Measurements from ENCODE around the gene PPFIA2.

The PPFIA2 gene

DNA sequence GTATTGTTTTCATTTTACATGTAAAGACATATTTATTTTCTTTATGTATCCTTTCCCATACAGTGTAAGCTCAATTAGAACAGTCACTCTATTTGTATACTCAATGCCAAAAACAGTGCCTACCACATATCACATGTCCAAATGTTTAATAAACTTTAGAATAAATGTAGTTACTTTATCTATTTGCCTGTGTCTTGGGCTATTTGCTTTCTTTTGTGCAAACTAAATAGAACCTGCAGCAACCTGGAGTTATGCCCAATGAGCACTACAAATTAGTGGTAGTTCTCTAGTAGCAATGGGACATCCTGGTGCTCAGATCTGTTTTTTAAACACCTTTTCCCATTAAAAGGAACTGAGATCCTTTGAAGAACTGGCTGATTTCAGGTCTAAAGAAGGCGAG, 186.7 kb downstream of the PPFIA2 start:
- TF ChIP-seq, protein P1, sequence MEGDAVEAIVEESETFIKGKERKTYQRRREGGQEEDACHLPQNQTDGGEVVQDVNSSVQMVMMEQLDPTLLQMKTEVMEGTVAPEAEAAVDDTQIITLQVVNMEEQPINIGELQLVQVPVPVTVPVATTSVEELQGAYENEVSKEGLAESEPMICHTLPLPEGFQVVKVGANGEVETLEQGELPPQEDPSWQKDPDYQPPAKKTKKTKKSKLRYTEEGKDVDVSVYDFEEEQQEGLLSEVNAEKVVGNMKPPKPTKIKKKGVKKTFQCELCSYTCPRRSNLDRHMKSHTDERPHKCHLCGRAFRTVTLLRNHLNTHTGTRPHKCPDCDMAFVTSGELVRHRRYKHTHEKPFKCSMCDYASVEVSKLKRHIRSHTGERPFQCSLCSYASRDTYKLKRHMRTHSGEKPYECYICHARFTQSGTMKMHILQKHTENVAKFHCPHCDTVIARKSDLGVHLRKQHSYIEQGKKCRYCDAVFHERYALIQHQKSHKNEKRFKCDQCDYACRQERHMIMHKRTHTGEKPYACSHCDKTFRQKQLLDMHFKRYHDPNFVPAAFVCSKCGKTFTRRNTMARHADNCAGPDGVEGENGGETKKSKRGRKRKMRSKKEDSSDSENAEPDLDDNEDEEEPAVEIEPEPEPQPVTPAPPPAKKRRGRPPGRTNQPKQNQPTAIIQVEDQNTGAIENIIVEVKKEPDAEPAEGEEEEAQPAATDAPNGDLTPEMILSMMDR (IDR thresholded peaks at IDR 0.05; ENCODE audit: low read depth, low read length), result no peak
- DNase-seq (ENCODE audit: low read depth, low spot score), result no peak
- no peak overlapping the region for H3K4me3 ChIP-seq (ENCODE audit: low read depth, low read length)
- in situ Hi-C loops (cut with HindIII; ENCODE audit: low sequenced_read_pairs), result no loop called here

DNA sequence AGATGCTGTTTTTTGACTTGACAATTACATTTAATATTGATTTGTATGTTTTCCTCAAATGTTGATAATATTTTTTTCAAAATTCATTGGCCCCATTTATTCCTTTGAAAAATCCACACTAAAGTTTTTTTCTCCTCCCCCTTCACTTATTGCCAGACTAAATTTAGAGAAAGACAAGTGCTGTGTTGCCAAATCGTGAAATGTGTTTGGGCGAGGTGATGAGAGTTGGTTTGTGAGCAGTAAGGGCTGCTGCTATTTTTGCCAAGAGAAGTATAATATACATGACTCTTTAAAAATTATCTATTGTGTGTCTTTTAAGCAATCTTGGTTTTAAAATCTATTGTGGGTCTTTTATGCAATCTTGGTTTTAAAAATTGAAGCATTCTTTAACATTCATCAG, 188.9 kb downstream of the PPFIA2 start:
- in situ Hi-C loops (cut with HindIII; ENCODE audit: low sequenced_read_pairs), result no loop called here
- H3K4me3 ChIP-seq (ENCODE audit: low read depth, low read length), result no peak overlapping the region
- no peak for DNase-seq (ENCODE audit: low read depth, low spot score)
- TF ChIP-seq, protein P1 (IDR thresholded peaks at IDR 0.05; ENCODE audit: low read depth, low read length), result no peak

DNA sequence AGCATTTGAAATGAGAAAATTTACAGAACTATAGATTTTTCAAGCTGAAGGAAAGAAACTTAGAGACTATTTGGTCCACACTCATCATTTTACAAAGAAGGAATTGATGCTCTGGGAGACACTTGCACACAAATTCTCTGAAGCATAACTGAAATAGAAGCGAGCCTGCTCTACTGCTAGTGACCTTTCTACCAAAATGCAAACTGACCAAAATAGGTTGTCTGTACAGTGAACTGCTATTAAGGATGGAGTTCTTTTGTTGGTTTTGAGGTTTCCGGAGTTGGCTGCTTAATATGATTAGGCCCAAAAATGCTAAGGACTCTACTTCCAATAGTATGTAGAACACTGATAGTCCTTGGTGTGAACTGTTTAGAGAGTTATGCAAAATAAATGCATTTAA, 194.9 kb downstream of the PPFIA2 start:
- TF ChIP-seq, protein P1 (IDR thresholded peaks at IDR 0.05; ENCODE audit: low read depth, low read length), result no peak
- in situ Hi-C loops (cut with HindIII; ENCODE audit: low sequenced_read_pairs), result no loop called here

DNA sequence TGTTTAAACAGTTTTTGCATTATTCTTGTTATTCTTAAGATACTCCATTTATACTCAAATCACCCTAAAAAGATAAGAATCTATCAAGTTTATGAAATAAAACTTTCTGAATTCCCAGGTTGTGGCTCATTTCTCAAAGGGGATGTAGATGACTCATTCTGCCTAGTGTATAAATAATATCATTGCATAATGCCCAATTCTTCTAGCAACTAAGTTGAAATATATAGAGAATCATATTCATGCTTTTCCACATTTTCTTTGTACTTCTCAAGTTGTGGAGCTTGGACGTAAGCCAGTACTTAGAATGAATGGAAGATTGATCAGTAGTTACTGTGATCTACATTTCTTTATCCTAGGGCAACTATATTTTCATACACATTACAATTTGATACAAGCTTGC, 201.1 kb downstream of the PPFIA2 start:
- no peak overlapping the region for H3K4me3 ChIP-seq (ENCODE audit: low read depth, low read length)
- peak; percentile 37 for DNase-seq (ENCODE audit: low read depth, low spot score)
- TF ChIP-seq, protein P1 (IDR thresholded peaks at IDR 0.05; ENCODE audit: low read depth, low read length), result no peak
- in situ Hi-C loops (cut with HindIII; ENCODE audit: low sequenced_read_pairs), result no loop called here

More for the DNA sequence above, 194.9 kb downstream of the PPFIA2 start:
- no peak overlapping the region for H3K4me3 ChIP-seq (ENCODE audit: low read depth, low read length)
- DNase-seq (ENCODE audit: low read depth, low spot score), result no peak

DNA sequence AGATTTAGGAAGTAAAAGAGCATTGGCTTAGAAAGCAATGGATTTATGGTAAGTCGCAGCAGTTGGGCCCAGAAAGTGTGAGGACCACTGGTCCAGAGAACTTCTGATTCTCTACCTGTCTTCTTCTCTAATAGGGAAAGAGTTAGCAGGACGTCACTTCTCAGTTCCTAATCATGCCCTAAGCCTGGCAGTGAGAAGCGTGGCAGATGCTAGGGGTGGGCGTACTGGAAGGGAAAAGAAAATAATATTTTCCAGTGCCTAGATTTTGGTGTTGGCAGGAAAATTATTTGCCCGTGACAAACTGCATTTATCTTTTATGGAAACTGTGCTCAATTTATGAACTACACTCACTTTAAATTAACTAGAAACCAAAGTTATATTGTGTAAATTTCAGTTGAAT, 212.3 kb downstream of the PPFIA2 start:
- in situ Hi-C loops (cut with HindIII; ENCODE audit: low sequenced_read_pairs), result no loop called here
- DNase-seq (ENCODE audit: low read depth, low spot score), result no peak
- no peak overlapping the region for H3K4me3 ChIP-seq (ENCODE audit: low read depth, low read length)
- TF ChIP-seq, protein P1 (IDR thresholded peaks at IDR 0.05; ENCODE audit: low read depth, low read length), result no peak

DNA sequence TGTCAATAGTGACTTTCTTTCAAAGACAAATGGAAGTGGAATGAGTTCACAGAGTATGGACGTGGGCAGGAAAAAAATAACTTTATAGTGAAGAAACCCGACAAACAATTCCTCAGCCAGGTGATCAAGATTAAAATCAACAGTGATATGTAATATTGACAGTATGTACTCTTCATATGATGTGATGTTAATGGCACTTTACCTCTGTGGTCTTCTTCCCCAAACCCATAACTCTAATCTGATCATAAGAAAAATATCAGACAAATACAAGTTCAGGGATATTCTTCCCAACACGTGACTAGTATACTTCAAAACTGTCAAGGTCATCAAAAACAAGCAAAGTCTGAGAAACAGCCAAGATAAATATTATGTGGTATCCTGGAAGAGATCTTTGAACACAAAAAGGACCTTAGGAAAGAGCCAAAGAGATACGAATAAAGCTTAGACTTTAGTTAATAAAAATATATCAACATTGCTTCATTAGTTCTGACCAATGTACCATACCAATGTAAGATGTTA, 215.5 kb downstream of the PPFIA2 start:
- TF ChIP-seq, protein P1 (IDR thresholded peaks at IDR 0.05; ENCODE audit: low read depth, low read length), result no peak
- no peak for DNase-seq (ENCODE audit: low read depth, low spot score)
- in situ Hi-C loops (cut with HindIII; ENCODE audit: low sequenced_read_pairs), result no loop called here
- H3K4me3 ChIP-seq (ENCODE audit: low read depth, low read length), result no peak overlapping the region

Measured in astrocyte of the spinal cord (primary cell).